K562 (cell line): ENCODE measurements around the gene POLR1B. TPM values are rescaled to one million over a fixed set of nuclear protein-coding genes. Genes with fewer than 3 reads are reported as not detected.

Experiments
- ATAC-seq: fragments of 200-7000 bp; cut with Tn5 transposase; 3 replicates; pipeline ENCODE4 v1.9.1; 2020; ENCODE audit warnings: moderate library complexity
- BruUV-seq: library from RNA; stranded (reverse); fragments of 400-500 nt; replicated peaks from 2 replicates; lab custom pipeline; 2021; lab: Mats Ljungman, UMichigan
- CTCF ChIA-PET: fragments of 300-600 bp; formaldehyde crosslinking; extraction: SDS; loops from one replicate; lab custom pipeline; 2021; ENCODE audit warnings: low intra/inter-chr PET ratio; lab: Yijun Ruan, JAX
- POLR2A ChIA-PET: fragments of 300-600, 350-650 bp; sonication (Branson Sonifier 250); formaldehyde crosslinking; extraction: SDS; loops from one replicate; lab custom pipeline; 2021; ENCODE audit warnings: antibody characterized with exemption, inconsistent platforms; lab: Yijun Ruan, JAX
- DNase-seq, 4 experiments: peaks; one replicate each; pipeline versions ENCODE4 v3.0.0 to v3.0.0-alpha.2; 2011 to 2018; ENCODE audit warnings: low spot score in 3 of 4, mixed read lengths in 3 of 4; ENCODE audit errors: extremely low read depth in 1 of 4
- FAIRE-seq: peaks from 2 replicates; lab custom pipeline; 2011; peaks lifted over from hg19 to GRCh38; lab: Jason Lieb, UNC
- H2AFZ ChIP-seq: 2 replicates; pipeline ENCODE4 v1.6.0; 2011; ENCODE audit warnings: low read depth, low read length, control low read depth, inconsistent platforms
- H3K27ac ChIP-seq: fragments of 200-600 bp; 3 replicates; pipeline ENCODE4 v1.8.0; 2011; ENCODE audit warnings: low read depth, mild to moderate bottlenecking, control low read depth, inconsistent platforms, low read length, moderate library complexity, mixed read lengths; ENCODE audit errors: extremely low read depth
- H3K27me3 ChIP-seq, 2 experiments: fragments of 300-600 bp in 1 of 2; 2 replicates in 1 of 2; 3 replicates in 1 of 2; pipeline versions ENCODE4 v1.6.0 to v1.8.0; 2011; ENCODE audit warnings: inconsistent platforms in 2 of 2, low read length in 2 of 2, mild to moderate bottlenecking in 1 of 2, mixed read lengths in 1 of 2, moderate library complexity in 1 of 2; ENCODE audit not compliant: control insufficient read depth in 2 of 2, insufficient read depth in 2 of 2
- H3K36me3 ChIP-seq: fragments of 300-600 bp; 3 replicates; pipeline ENCODE4 v1.8.0; 2011; ENCODE audit warnings: mild to moderate bottlenecking, low read length, inconsistent platforms; ENCODE audit not compliant: control insufficient read depth, insufficient read depth
- H3K4me1 ChIP-seq, 2 experiments: fragments of 200-600 bp in 1 of 2; replicated peaks in 1 of 2; 2 replicates in 1 of 2; 3 replicates in 1 of 2; pipeline versions ENCODE4 v1.5.1 to v1.8.0; 2011; ENCODE audit warnings: inconsistent platforms in 2 of 2, low read length in 2 of 2, mild to moderate bottlenecking in 1 of 2, mixed read lengths in 1 of 2, moderate library complexity in 1 of 2; ENCODE audit not compliant: control insufficient read depth in 2 of 2, insufficient read depth in 2 of 2
- H3K4me2 ChIP-seq: 2 replicates; pipeline ENCODE4 v1.6.1; 2011; ENCODE audit warnings: low read length, control low read depth, inconsistent platforms, mixed read lengths; ENCODE audit not compliant: insufficient read depth
- H3K4me3 ChIP-seq: fragments of 200-600 bp; sonication (generic), shearing (Covaris generic); 2 replicates; pipeline ENCODE4 v1.5.1; 2016; ENCODE audit warnings: control low read depth, inconsistent platforms
- H3K79me2 ChIP-seq: fragments of 200-600 bp; 3 replicates; pipeline ENCODE4 v1.8.0; 2011; ENCODE audit warnings: low read length, inconsistent platforms; ENCODE audit not compliant: control insufficient read depth, insufficient read depth
- H3K9ac ChIP-seq, 2 experiments: 2 replicates each; pipeline versions ENCODE4 v1.6.0 to v1.6.1; 2011; ENCODE audit warnings: low read depth in 2 of 2, low read length in 2 of 2, control low read depth in 1 of 2, inconsistent platforms in 1 of 2, mild to moderate bottlenecking in 1 of 2, mixed read lengths in 1 of 2; ENCODE audit not compliant: insufficient read depth in 1 of 2
- H3K9me1 ChIP-seq: one replicate; pipeline ENCODE4 v1.6.0; 2011; ENCODE audit warnings: inconsistent platforms, mild to moderate bottlenecking, low read length, moderate library complexity; ENCODE audit not compliant: control insufficient read depth, insufficient read depth
- H3K9me3 ChIP-seq: replicated peaks from 2 replicates; pipeline ENCODE4 v1.5.1; 2011; ENCODE audit warnings: low read depth, low read length, inconsistent platforms; ENCODE audit not compliant: control insufficient read depth, insufficient read depth
- H4K20me1 ChIP-seq: replicated peaks from 2 replicates; pipeline ENCODE4 v1.6.1; 2011; ENCODE audit warnings: low read length, inconsistent platforms, mixed read lengths; ENCODE audit not compliant: control insufficient read depth, insufficient read depth
- BMI1 ChIP-seq: fragments of 150-350 bp; IDR thresholded peaks from 2 replicates; pipeline ENCODE4 v1.6.1; 2014; ENCODE audit warnings: low read length
- C11orf30 ChIP-seq: fragments of 450-650 bp; IDR thresholded peaks from 2 replicates; pipeline ENCODE4 v1.6.1; 2016; ENCODE audit warnings: low read depth, mild to moderate bottlenecking
- CC2D1A ChIP-seq: fragments of 450-650 bp; IDR thresholded peaks from 2 replicates; pipeline ENCODE4 v1.6.1; 2017; ENCODE audit warnings: mild to moderate bottlenecking
- EHMT2 ChIP-seq: fragments of 450-650 bp; IDR thresholded peaks from 2 replicates; pipeline ENCODE4 v1.6.1; 2018; ENCODE audit warnings: antibody characterized with exemption
- TAF9B ChIP-seq: fragments of 450-650 bp; IDR thresholded peaks from 2 replicates; pipeline ENCODE4 v1.6.1; 2018; ENCODE audit warnings: mild to moderate bottlenecking; ENCODE audit not compliant: partially characterized antibody
- ZNF24 ChIP-seq: fragments of 450-650 bp; IDR thresholded peaks from 2 replicates; pipeline ENCODE4 v1.6.1; 2016
- ZNF354B ChIP-seq: fragments of 250-450 bp; sonication (Bioruptor Pico); IDR thresholded peaks from 2 replicates; pipeline ENCODE4 v1.4.0; 2020
- WGBS: fragments of 100-300 bp; shearing (Covaris generic); methylation state at CpG from one replicate; pipeline ENCODE4 v1.1.6; 2016; ENCODE audit warnings: low coverage, mixed read lengths; ENCODE audit not compliant: insufficient coverage; ENCODE audit errors: missing lambda C conversion rate; 5-methylcytosine and 5-hydroxymethylcytosine counted together
- in situ Hi-C: fragments of 300-500 bp; cut with MboI; formaldehyde crosslinking; loops from 4 replicates; pipeline ENCODE4 v1.15.0; 2018; ENCODE audit warnings: inconsistent platforms, mixed read lengths
- intact Hi-C: fragments of 100-400 bp; cut with micrococcal nuclease; formaldehyde crosslinking; loops from 2 replicates; pipeline ENCODE4 v1.14.2; 2022
- polyA plus RNA-seq, 8 experiments: library from polyadenylated mRNA; depleted of rRNA in 4 of 8; stranded (reverse) in 5 of 8; unstranded in 3 of 8; fragments of >200 nt; fragmentation: Nextera tagmentation in 2 of 8; fragmentation: Illumina TruSeq in 1 of 8; extraction: Ambion mirVana in 2 of 8; extraction: Trizol in 1 of 8; gene quantifications; 2 replicates each; pipeline versions ENCODE4 v1.2.1 to v1.2.3, GENCODE V29; 2011 to 2014; ENCODE audit warnings: inconsistent platforms in 1 of 8, missing spikeins in 1 of 8
- total RNA-seq, 7 experiments: library from RNA; depleted of rRNA in 6 of 7; stranded (reverse); fragments of >200 nt in 6 of 7; fragmentation: Illumina TruSeq in 2 of 7; extraction: Trizol in 2 of 7; gene quantifications; 2 replicates each; pipeline versions ENCODE4 v1.2.1 to v1.2.3, GENCODE V29; 2011 to 2021; ENCODE audit warnings: low replicate concordance in 1 of 7
- TF ChIP-seq, protein P1 (sequence below): conservative IDR thresholded peaks from 2 replicates; pipeline ENCODE4 v1.6.1; 2011; ENCODE audit warnings: low read depth, mild to moderate bottlenecking, low read length; ENCODE audit not compliant: control insufficient read depth
- TF ChIP-seq, protein P2 (sequence below): IDR thresholded peaks from 3 replicates; pipeline ENCODE4 v1.6.1; 2011; ENCODE audit warnings: borderline replicate concordance, mild to moderate bottlenecking; ENCODE audit not compliant: insufficient read length, insufficient read depth
- TF ChIP-seq, protein P3 (sequence below): fragments of 450-650 bp; formaldehyde crosslinking; IDR thresholded peaks from 2 replicates; pipeline ENCODE4 v1.4.0; 2020; ENCODE audit warnings: mild to moderate bottlenecking, moderate library complexity

The POLR1B gene
- total and polyA plus RNA-seq, 9 of the 15 experiments (the other 6 are each of a cell fraction or from before 2014, with no cell fraction given) = 19.8 to 55.1 (median 40.2) TPM

DNA sequence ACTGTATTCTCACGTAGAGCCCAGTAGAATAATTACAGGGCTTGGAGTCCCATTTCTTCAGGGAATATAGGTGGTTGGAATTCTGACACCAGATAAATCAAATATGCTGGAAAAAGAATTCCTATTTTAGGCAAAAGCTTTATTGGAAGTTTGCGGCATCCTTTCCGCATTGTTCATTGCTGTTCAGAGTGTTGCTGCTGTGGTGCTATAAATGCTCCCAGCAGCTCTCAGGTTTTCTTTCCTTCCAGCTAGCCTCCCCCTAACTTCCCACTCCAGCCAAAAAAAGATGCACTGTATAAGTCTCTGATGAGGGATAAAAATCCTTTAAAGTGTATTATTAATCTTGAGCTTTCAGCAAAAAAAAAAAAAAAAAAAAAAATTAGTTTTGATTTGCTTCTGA, 25.5 kb upstream of the POLR1B start:
- Histone ChIP-seq H3K27ac (no peak overlapping the region), H3K79me2 (no peaks in the 10 kb centered on the region), H3K4me3 (no peak overlapping the region), H3K27me3 (no peaks in the 10 kb centered on the region), H3K9me1 (no peaks in the 10 kb centered on the region), H3K4me1 (peaks cover 6 to 21% of the 10 kb centered on the region in 2 experiments; a peak in 4 of 5 replicates), H3K36me3 (peaks cover 53% of the 10 kb centered on the region), H3K9me3 (no peaks in the 10 kb centered on the region; the same call in 1 of the 2 replicates), H4K20me1 (no peaks in the 10 kb centered on the region), H3K9ac (no peak overlapping the region), H3K4me2 (no peak overlapping the region), H2AFZ (no peak overlapping the region)
- no TSS peak for BruUV-seq
- WGBS = 95% methylated on average over 3 of the region's 3 CpGs
- in situ Hi-C loops (no loop called here), intact Hi-C loops (no loop called here)
- DNase-seq (peak in 1 of 4 experiments; percentile 2), ATAC-seq (no peak), FAIRE-seq (no peak)
- CTCF ChIA-PET = no interaction called here
- POLR2A ChIA-PET = no interaction called here
- TF ChIP-seq, protein P1, sequence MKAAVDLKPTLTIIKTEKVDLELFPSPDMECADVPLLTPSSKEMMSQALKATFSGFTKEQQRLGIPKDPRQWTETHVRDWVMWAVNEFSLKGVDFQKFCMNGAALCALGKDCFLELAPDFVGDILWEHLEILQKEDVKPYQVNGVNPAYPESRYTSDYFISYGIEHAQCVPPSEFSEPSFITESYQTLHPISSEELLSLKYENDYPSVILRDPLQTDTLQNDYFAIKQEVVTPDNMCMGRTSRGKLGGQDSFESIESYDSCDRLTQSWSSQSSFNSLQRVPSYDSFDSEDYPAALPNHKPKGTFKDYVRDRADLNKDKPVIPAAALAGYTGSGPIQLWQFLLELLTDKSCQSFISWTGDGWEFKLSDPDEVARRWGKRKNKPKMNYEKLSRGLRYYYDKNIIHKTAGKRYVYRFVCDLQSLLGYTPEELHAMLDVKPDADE = no peak
- no peak for TF ChIP-seq EHMT2
- no peak for TF ChIP-seq ZNF24
- TF ChIP-seq, protein P2, sequence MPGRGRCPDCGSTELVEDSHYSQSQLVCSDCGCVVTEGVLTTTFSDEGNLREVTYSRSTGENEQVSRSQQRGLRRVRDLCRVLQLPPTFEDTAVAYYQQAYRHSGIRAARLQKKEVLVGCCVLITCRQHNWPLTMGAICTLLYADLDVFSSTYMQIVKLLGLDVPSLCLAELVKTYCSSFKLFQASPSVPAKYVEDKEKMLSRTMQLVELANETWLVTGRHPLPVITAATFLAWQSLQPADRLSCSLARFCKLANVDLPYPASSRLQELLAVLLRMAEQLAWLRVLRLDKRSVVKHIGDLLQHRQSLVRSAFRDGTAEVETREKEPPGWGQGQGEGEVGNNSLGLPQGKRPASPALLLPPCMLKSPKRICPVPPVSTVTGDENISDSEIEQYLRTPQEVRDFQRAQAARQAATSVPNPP = no peak
- no peak for TF ChIP-seq CC2D1A
- TF ChIP-seq C11orf30 = no peak
- TF ChIP-seq BMI1 = no peak
- TF ChIP-seq, protein P3, sequence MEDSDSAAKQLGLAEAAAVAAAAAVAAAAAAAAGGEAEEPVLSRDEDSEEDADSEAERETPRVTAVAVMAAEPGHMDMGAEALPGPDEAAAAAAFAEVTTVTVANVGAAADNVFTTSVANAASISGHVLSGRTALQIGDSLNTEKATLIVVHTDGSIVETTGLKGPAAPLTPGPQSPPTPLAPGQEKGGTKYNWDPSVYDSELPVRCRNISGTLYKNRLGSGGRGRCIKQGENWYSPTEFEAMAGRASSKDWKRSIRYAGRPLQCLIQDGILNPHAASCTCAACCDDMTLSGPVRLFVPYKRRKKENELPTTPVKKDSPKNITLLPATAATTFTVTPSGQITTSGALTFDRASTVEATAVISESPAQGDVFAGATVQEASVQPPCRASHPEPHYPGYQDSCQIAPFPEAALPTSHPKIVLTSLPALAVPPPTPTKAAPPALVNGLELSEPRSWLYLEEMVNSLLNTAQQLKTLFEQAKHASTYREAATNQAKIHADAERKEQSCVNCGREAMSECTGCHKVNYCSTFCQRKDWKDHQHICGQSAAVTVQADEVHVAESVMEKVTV (CRISPR knock-in tag) = no peak
- TF ChIP-seq ZNF354B (CRISPR knock-in tag) = no peak
- TF ChIP-seq TAF9B = no peak
